Erythroblast (primary cell): ENCODE results near the gene RTTN.

Source experiments
- GATA1 ChIP-seq: IDR thresholded peaks from 2 replicates; pipeline ENCODE4 v1.6.1; 2011; ENCODE audit warnings: low read depth, mild to moderate bottlenecking, control low read depth, low read length, moderate library complexity
- POLR2A ChIP-seq: IDR thresholded peaks from 2 replicates; pipeline ENCODE4 v1.6.1; 2011; ENCODE audit warnings: mild to moderate bottlenecking, low read length

DNA sequence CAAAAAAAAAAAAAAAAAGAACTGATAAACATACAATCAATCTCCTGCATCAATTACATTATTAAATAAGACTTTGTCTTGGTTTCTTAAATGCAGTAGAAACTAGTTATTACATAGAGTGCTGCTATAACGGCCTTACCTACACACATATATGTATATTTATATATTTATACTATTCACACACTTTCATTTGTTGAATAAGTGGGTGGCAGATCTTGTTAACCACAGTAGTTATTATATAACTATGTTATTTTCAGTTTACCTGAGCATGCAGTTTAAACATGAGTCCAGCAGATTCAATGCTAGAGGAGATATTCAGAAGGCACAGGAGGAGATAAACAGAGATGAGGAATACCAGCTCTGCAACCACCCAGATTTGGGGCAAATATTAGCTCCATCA lies 176.3 kb downstream of the RTTN start:
- TF ChIP-seq POLR2A: no peak
- no peak for TF ChIP-seq GATA1
